DOHH2 (cell line): Measurements from ENCODE around the gene BST2.
A peak's percentile ranks its signal among the peaks of the same experiment; 100 is the strongest.

Source experiments
- H3F3A ChIP-seq: fragments of 200-600 bp; sonication (generic), shearing (Covaris generic); 2 replicates; pipeline ENCODE4 v1.6.0; 2016; ENCODE audit warnings: antibody characterized with exemption, mild to moderate bottlenecking; ENCODE audit not compliant: control insufficient read depth, insufficient read depth
- H3K27ac ChIP-seq: fragments of 200-600 bp; sonication (generic); 2 replicates; pipeline ENCODE4 v1.5.1; 2014; ENCODE audit warnings: low read depth, mild to moderate bottlenecking, low read length, moderate library complexity
- H3K27me3 ChIP-seq: fragments of 200-600 bp; sonication (generic); 2 replicates; pipeline ENCODE4 v1.6.1; 2014; ENCODE audit warnings: mild to moderate bottlenecking, low read length, mixed read lengths; ENCODE audit not compliant: control insufficient read depth
- H3K36me3 ChIP-seq: fragments of 200-600 bp; sonication (generic); 2 replicates; pipeline ENCODE4 v1.6.1; 2014; ENCODE audit warnings: mild to moderate bottlenecking, low read length, moderate library complexity, mixed read lengths; ENCODE audit not compliant: control insufficient read depth
- H3K4me1 ChIP-seq: fragments of 200-600 bp; sonication (generic); 2 replicates; pipeline ENCODE4 v1.6.1; 2014; ENCODE audit warnings: mild to moderate bottlenecking, low read length, mixed read lengths; ENCODE audit not compliant: control insufficient read depth
- H3K4me2 ChIP-seq: fragments of 200-600 bp; sonication (generic); 2 replicates; pipeline ENCODE4 v1.6.0; 2014; ENCODE audit warnings: mild to moderate bottlenecking, low read length, moderate library complexity
- H3K4me3 ChIP-seq: fragments of 200-600 bp; sonication (generic); 2 replicates; pipeline ENCODE4 v1.5.1; 2014; ENCODE audit warnings: mild to moderate bottlenecking, low read length, mixed read lengths
- H3K79me2 ChIP-seq: fragments of 200-600 bp; sonication (generic); 2 replicates; pipeline ENCODE4 v1.6.1; 2014; ENCODE audit warnings: mild to moderate bottlenecking, low read length, mixed read lengths; ENCODE audit not compliant: control insufficient read depth
- H3K9me2 ChIP-seq: fragments of 200-600 bp; sonication (generic); replicated peaks from 2 replicates; pipeline ENCODE4 v1.6.1; 2014; ENCODE audit warnings: mild to moderate bottlenecking, low read length, mixed read lengths; ENCODE audit not compliant: control insufficient read depth
- H3K9me3 ChIP-seq: fragments of 200-600 bp; sonication (generic); 2 replicates; pipeline ENCODE4 v1.6.1; 2014; ENCODE audit warnings: antibody characterized with exemption, low read length, mixed read lengths; ENCODE audit not compliant: control insufficient read depth, insufficient read depth
- H4K20me1 ChIP-seq: fragments of 200-600 bp; sonication (generic); 2 replicates; pipeline ENCODE4 v1.6.0; 2014; ENCODE audit warnings: low read depth, mild to moderate bottlenecking, antibody characterized with exemption, low read length, moderate library complexity; ENCODE audit not compliant: control insufficient read depth, insufficient read depth
- CTCF ChIP-seq: fragments of 200-600 bp; sonication (generic); IDR thresholded peaks from one replicate; pipeline ENCODE4 v1.5.1; 2014; ENCODE audit warnings: antibody characterized with exemption, mild to moderate bottlenecking, low read depth, low read length; ENCODE audit not compliant: poor library complexity, severe bottlenecking
- EZH2phosphoT487 ChIP-seq: fragments of 200-600 bp; sonication (generic); IDR thresholded peaks from 2 replicates; pipeline ENCODE4 v1.6.1; 2017; ENCODE audit warnings: borderline replicate concordance, mild to moderate bottlenecking, antibody characterized with exemption, low read length, moderate library complexity, mixed read lengths

The BST2 gene

GRCh38 chr19:17385878-17386611 lies 19.4 kb downstream of the BST2 start:
- Histone ChIP-seq H3K36me3 (no peaks in the 10 kb centered on the region), H3F3A (peaks cover 5% of the 10 kb centered on the region; the same call in 1 of the 2 replicates), H3K27me3 (0 out of 2 replicates have a peak, but pooled peaks cover 2% of the 10 kb centered on the region), H3K4me2 (no peak overlapping the region), H4K20me1 (no peaks in the 10 kb centered on the region), H3K27ac (no peak overlapping the region), H3K79me2 (no peaks in the 10 kb centered on the region), H3K9me2 (no peaks in the 10 kb centered on the region), H3K9me3 (no peaks in the 10 kb centered on the region), H3K4me3 (no peak overlapping the region), H3K4me1 (peaks cover 26% of the 10 kb centered on the region)
- TF ChIP-seq EZH2phosphoT487: no peak
- TF ChIP-seq CTCF: peak; percentile 87

GRCh38 chr19:17380426-17381138 lies 24.8 kb downstream of the BST2 start:
- Histone ChIP-seq H3K79me2 (no peaks in the 10 kb centered on the region), H4K20me1 (no peaks in the 10 kb centered on the region), H3F3A (peaks cover 9% of the 10 kb centered on the region; the same call in 1 of the 2 replicates), H3K4me3 (no peak overlapping the region), H3K9me3 (0 out of 2 replicates have a peak, but pooled peaks cover 4% of the 10 kb centered on the region), H3K36me3 (no peaks in the 10 kb centered on the region), H3K4me1 (peaks cover 43% of the 10 kb centered on the region), H3K27me3 (no peaks in the 10 kb centered on the region), H3K27ac (no peak overlapping the region), H3K9me2 (no peaks in the 10 kb centered on the region), H3K4me2 (no peak overlapping the region)
- no peak for TF ChIP-seq EZH2phosphoT487
- no peak for TF ChIP-seq CTCF

GRCh38 chr19:17379221-17379631 lies 26.2 kb downstream of the BST2 start:
- peak overlapping the region; percentile 14; the same call in 1 of the 2 replicates for H3K4me2 ChIP-seq
- H3K36me3 ChIP-seq: no peaks in the 10 kb centered on the region
- no peaks in the 10 kb centered on the region for H4K20me1 ChIP-seq
- no peaks in the 10 kb centered on the region for H3K27me3 ChIP-seq
- TF ChIP-seq CTCF (no peak), EZH2phosphoT487 (no peak)
- H3K27ac ChIP-seq: no peak overlapping the region
- 0 out of 2 replicates have a peak, but pooled peaks cover 4% of the 10 kb centered on the region for H3K9me3 ChIP-seq
- no peaks in the 10 kb centered on the region for H3K9me2 ChIP-seq
- H3K4me1 ChIP-seq: peaks cover 52% of the 10 kb centered on the region
- H3F3A ChIP-seq: peaks cover 4% of the 10 kb centered on the region; the same call in 1 of the 2 replicates
- no peaks in the 10 kb centered on the region for H3K79me2 ChIP-seq
- H3K4me3 ChIP-seq: no peak overlapping the region
